GM19351 (cell line): ENCODE data around the gene LAGE3.
"Not testable (repeated sequence)": the region's sequence is repeated elsewhere in the genome, so short reads cannot be mapped to it uniquely, and the experiment has no call there.

Experiments
- ATAC-seq: cut with Tn5 transposase; IDR thresholded peaks from one replicate; pipeline ENCODE4 v1.9.1; 2021; ENCODE audit warnings: mild to moderate bottlenecking, moderate library complexity; ENCODE audit not compliant: unreplicated experiment

The LAGE3 gene

GRCh38 chrX:154502989-154503388, 23.9 kb upstream of the LAGE3 start:
- ATAC-seq = no peak

GRCh38 chrX:154502098-154502497, 23.0 kb upstream of the LAGE3 start:
- ATAC-seq = no peak

GRCh38 chrX:154501423-154501822, 22.3 kb upstream of the LAGE3 start:
- not testable (repeated sequence) for ATAC-seq

GRCh38 chrX:154496591-154497137, 17.6 kb upstream of the LAGE3 start:
- not testable (repeated sequence) for ATAC-seq

GRCh38 chrX:154495472-154495922, 16.4 kb upstream of the LAGE3 start:
- ATAC-seq = no peak

- ATAC-seq = no peak
Measured at GRCh38 chrX:154494715-154495114, 15.6 kb upstream of the LAGE3 start.

- peak; percentile 71 for ATAC-seq
Measured at GRCh38 chrX:154490414-154491083, 11.5 kb upstream of the LAGE3 start, which contains the start of gene SLC10A3. TSS of gene SLC10A3 (minus strand) at chrX:154490629. CDS start at chrX:154488940, 1,689 bp downstream.

GRCh38 chrX:154490021-154490413, 10.9 kb upstream of the LAGE3 start:
- ATAC-seq = peak; percentile 24

GRCh38 chrX:154489182-154489581, 10.1 kb upstream of the LAGE3 start:
- no peak for ATAC-seq

- no peak for ATAC-seq
Measured at GRCh38 chrX:154488336-154489075, 9.4 kb upstream of the LAGE3 start.

- no peak for ATAC-seq
Measured at GRCh38 chrX:154487518-154488290, 8.6 kb upstream of the LAGE3 start.

- ATAC-seq = no peak
Measured at GRCh38 chrX:154486396-154487207, 7.5 kb upstream of the LAGE3 start, which contains the start of gene UBL4A. TSS of gene UBL4A (minus strand) at chrX:154486615. CDS start at chrX:154486584, 31 bp downstream.

- no peak for ATAC-seq
Measured at GRCh38 chrX:154486052-154486395, 6.9 kb upstream of the LAGE3 start.

GRCh38 chrX:154485150-154486051, 6.3 kb upstream of the LAGE3 start:
- no peak for ATAC-seq

GRCh38 chrX:154484255-154485149, 5.4 kb upstream of the LAGE3 start:
- no peak for ATAC-seq

- no peak for ATAC-seq
Measured at GRCh38 chrX:154483325-154483724, 4.2 kb upstream of the LAGE3 start.

- no peak for ATAC-seq
Measured at GRCh38 chrX:154482786-154483185, 3.7 kb upstream of the LAGE3 start.

- no peak for ATAC-seq
Measured at GRCh38 chrX:154481911-154482601, 3.0 kb upstream of the LAGE3 start.
